HL-60/S4 treated with retinoic acid at 250 ng/mL for 4 days and 3 days (cell line): ENCODE measurements around the gene E2F3.

ENCODE experiments used
- in situ Hi-C: fragments of 300-500 bp; cut with MboI; formaldehyde crosslinking; loops from 2 replicates; pipeline ENCODE4 v1.7.0; 2022; ENCODE audit warnings: low sequenced_read_pairs

E2F3 gene

GRCh38 chr6:20525208-20525607 is 123.5 kb downstream of the E2F3 start:
- in situ Hi-C loops = loop anchor here (10.0 to 25.0 kb wide), 2 partner anchors 230 to 438 kb away; no protein-coding TSS in a partner anchor

- in situ Hi-C loops = loop anchor here (10.0 to 25.0 kb wide), 2 partner anchors 234 to 442 kb away; no protein-coding TSS in a partner anchor
Observed at GRCh38 chr6:20529086-20529448, 127.4 kb downstream of the E2F3 start.

GRCh38 chr6:20532881-20533280 is 131.2 kb downstream of the E2F3 start:
- in situ Hi-C loops = loop anchor here (25.0 kb wide), 1 partner anchor 446 kb away; no protein-coding TSS in a partner anchor

GRCh38 chr6:20533746-20534294 is 132.1 kb downstream of the E2F3 start:
- in situ Hi-C loops = loop anchor here (25.0 kb wide), 1 partner anchor 447 kb away; no protein-coding TSS in a partner anchor

GRCh38 chr6:20534295-20535262 is 132.9 kb downstream of the E2F3 start, which contains the start of gene CDKAL1:
CDKAL1 (plus strand) TSS chr6:20534457; CDS start chr6:20546351, 11,894 bp downstream.
- in situ Hi-C loops = loop anchor here (25.0 kb wide), 1 partner anchor 447 kb away; no protein-coding TSS in a partner anchor

GRCh38 chr6:20538131-20538662 is 136.5 kb downstream of the E2F3 start:
- in situ Hi-C loops = loop anchor here (25.0 kb wide), 1 partner anchor 451 kb away; no protein-coding TSS in a partner anchor

- in situ Hi-C loops = loop anchor here (25.0 kb wide), 1 partner anchor 452 kb away; no protein-coding TSS in a partner anchor
Observed at GRCh38 chr6:20538907-20539306, 137.2 kb downstream of the E2F3 start.

GRCh38 chr6:20539387-20539786 is 137.7 kb downstream of the E2F3 start:
- in situ Hi-C loops = loop anchor here (25.0 kb wide), 1 partner anchor 452 kb away; no protein-coding TSS in a partner anchor

- in situ Hi-C loops = loop anchor here (25.0 kb wide), 1 partner anchor 453 kb away; no protein-coding TSS in a partner anchor
Observed at GRCh38 chr6:20540683-20541082, 139.0 kb downstream of the E2F3 start.

GRCh38 chr6:20541382-20541781 is 139.7 kb downstream of the E2F3 start:
- in situ Hi-C loops = loop anchor here (25.0 kb wide), 1 partner anchor 454 kb away; no protein-coding TSS in a partner anchor

GRCh38 chr6:20542927-20543602 is 141.4 kb downstream of the E2F3 start:
- in situ Hi-C loops = loop anchor here (25.0 kb wide), 1 partner anchor 456 kb away; no protein-coding TSS in a partner anchor
